Dermis microvascular lymphatic vessel endothelial cell (primary cell): ENCODE data around the gene ZBTB7C. TPM values are rescaled to one million over a fixed set of nuclear protein-coding genes. Genes with fewer than 3 reads are reported as not detected.

Source experiments
- DNase-seq, 2 donors: peaks; one replicate each; pipeline versions ENCODE4 v3.0.0 to v3.0.0-alpha.2; 2010; ENCODE audit warnings: low read depth in 2 of 2
- total RNA-seq: library from RNA; depleted of rRNA; stranded (reverse); fragments of >200 nt; gene quantifications from 2 replicates; pipeline ENCODE4 v1.2.1, GENCODE V29; 2014

The ZBTB7C gene
- total RNA-seq, 1 donor from 2014 or later, result under 0.01 TPM

DNA sequence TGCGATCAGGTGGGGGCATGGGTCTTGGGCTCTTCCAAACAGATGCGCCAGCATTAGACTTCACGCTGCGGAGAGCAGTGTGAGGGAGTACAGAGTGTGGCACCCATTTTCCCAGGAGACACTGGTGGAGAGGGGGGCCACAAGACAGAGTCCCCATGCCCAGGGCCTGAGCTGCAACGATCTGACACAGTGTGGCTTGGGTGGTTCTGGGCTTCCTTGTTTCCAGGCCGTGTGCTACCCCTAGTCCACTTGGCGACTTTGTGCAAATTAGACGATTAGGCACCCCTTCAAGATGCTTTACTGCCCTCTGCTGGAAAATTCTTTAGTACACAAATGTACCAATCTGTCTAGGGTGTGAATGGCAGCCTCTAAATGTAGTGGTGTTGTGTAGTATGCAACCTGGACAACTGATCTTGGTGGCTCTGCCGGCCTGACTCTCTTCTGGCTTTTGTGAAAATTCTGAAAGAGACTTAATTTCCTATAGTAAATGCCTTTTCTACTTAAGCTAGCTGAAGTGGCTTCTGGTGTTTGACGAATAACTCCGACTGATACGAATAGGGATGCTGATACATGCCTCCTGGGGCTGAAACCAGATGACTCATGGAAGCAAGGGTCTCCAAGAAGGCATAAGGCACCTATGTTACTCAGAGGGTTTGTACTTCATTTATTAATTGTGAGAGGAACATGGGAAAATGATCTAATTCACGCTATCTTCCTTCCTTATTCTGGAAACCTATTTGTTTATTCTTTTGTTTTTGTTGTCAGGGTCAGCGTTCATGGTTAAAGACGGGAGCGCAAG is 386.5 kb downstream of the ZBTB7C start:
- DNase-seq, result peak; percentile 60 to 77

- no peak for DNase-seq
Observed at GRCh38 chr18:48022021-48022420, 387.2 kb downstream of the ZBTB7C start.

- DNase-seq, result no peak
Observed at GRCh38 chr18:48021273-48021914, 387.8 kb downstream of the ZBTB7C start.

GRCh38 chr18:48020337-48021250 is 388.6 kb downstream of the ZBTB7C start:
- no peak for DNase-seq

DNA sequence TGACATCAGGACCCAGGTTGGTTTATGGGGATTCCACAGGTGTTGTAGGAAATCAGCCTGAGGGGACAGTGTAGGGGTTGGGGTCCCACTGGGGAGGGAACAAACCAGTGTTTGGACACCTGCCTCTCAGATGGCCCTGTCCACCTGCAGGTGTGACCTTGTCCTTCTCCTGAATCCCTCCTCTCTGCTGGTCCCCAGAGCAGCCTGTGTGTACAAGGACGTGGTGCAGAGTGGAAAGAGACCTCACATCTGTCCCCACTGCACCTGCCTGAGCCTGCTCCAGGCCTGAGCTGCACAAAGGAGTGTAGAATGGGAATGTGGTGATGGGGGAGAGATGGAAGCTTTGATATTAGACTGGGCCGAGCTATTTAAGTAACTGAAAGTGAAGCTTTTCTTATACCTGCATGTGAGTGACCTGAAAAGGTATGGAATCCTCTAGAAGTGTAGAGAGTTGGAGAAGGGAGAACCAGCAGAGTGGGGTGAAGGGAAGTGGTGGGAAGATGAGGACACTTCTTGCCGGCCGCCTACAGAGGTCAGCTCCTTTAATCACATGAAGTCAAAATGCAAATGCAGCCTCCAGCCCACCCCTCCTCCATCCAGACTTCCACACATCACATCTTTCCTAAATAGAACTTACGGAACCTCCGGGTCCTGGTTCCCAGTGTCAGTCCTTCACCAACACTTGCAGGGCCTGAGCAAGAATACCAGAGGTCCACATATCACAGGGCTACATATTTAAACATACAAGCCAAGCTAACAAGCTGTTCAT is 389.4 kb downstream of the ZBTB7C start:
- no peak for DNase-seq

DNA sequence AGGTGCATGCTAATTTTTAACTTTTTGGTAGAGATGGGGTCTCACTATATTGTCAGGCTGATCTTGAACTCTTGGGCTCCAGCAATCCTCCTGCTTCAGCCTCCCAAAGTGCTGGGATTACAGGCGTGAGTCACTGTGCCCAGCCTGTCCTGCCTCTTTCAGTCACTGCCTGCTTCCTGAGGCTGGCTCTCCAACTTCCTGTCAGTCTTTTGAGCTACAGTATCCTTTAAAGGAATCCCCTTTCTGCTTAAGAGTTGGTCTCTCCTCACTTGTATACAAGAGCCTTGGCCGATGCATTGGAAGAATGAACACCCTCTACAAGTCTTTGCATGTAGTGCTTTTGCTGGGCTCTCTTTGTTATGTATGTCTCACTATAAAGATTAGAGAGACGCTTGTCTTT is 390.3 kb downstream of the ZBTB7C start:
- DNase-seq, result no peak

DNA sequence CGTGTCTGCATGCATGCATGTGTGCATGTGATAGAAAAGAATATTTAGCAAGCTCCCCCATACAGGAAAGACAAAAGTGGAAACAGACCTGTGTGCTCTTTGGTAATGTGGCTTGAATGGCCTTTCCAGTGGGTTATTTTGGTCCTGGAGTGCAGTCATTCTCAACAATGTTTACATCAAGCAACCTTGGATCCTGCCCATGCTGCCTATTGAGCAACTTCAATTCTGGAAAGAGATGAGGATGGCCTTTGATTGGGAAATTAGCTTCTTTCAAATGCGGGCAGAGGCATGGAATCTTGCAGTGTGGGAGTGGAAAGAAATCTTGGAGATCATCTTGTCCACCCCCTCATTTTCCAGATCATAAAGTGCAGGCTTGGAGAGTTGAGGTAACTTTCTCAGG is 391.5 kb downstream of the ZBTB7C start:
- no peak for DNase-seq

DNA sequence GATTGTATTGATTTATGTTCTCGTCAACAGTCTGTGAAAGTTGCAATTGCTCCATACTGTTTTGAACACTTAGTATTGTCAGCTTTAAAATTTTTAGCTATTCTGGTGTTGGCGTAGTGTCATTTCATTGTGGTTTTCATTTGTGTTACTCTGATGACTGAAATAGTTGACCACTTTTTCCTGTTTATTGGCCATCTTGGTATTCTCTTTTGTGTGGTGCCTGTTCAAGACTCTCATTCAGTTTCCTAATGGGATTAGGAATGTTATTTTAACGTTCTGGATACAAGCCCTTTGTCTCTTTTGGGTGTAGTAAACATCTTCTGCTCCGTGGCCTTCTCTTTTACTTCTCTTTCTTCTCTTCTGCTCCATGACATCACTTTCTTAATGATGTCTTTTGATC is 396.0 kb downstream of the ZBTB7C start:
- no peak for DNase-seq

- DNase-seq, result no peak
Observed at GRCh38 chr18:48011926-48012465, 397.2 kb downstream of the ZBTB7C start.

GRCh38 chr18:48010264-48010663 is 398.9 kb downstream of the ZBTB7C start:
- DNase-seq, result no peak

GRCh38 chr18:48009116-48009745 is 400.0 kb downstream of the ZBTB7C start:
- DNase-seq, result no peak

- peak in 1 of 2 donors; percentile 65 for DNase-seq
Observed at GRCh38 chr18:48007955-48008701, 401.1 kb downstream of the ZBTB7C start.

DNA sequence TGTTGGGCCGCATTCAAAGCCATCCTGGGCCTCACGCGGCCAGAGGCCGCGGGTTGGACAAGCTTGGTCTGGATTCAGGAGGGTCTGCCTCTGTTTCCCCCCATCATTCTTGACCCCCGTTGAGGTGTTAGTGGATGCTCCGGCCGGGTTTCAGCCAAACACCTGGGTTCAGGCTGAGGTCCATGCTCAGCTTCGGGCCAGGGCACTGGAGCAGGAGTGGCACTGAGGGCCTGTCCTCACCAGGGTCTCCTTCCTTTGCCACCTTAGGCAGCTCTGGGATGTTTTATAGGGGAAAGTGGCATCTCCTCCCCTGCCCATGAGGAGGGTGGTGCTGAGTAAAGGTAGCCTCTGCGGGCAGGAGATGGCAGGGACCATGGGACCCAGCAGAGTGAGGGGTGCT is 401.8 kb downstream of the ZBTB7C start:
- no peak for DNase-seq

GRCh38 chr18:48006415-48007175 is 402.6 kb downstream of the ZBTB7C start:
- DNase-seq, result no peak

- no peak for DNase-seq
Observed at GRCh38 chr18:48004577-48004976, 404.6 kb downstream of the ZBTB7C start.

DNA sequence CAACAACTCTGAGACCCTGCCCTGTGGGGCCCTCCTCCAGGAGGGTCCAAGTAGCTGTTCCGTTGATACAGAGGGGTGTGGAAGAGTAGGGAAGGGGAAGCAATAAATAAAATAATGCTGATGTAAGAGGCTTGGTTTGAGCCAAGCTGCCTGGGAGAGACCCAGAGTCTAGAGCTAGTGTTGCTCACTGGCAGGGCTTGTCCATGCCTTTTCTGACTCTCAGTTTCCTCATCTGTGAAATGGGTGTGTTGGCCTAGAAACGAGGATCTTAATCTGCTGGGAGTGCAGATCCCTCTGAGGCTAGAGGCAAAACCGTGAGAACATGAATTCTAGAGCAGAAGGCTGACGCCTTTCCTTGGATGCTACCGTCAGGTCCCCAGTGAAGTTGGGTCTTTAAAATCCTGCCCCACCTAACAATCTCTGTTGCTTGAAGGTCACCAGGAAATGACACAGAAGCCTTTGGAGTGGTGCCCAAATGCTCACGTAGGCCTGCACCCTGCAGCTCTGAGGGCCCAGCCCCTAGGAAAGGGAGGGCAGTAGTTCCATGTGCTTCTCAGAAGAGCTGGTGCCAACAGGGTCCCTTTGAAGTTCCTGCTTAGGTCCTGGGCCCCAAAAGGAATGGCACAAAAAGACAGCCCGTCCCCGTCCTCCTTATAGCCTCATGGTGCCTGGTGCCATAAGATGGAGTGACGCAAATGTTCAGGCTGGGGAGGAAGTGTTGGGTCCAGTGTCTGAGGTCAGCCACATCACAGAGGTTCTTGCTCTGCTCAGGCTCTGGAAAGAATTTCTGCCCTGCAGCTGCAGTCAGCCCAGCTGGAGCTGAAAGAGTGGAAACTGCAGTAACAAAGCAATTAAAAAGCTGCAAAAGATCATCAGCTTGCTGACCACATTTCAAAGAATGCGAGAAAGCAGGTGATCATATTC is 405.5 kb downstream of the ZBTB7C start:
- DNase-seq, result peak in 1 of 2 donors; percentile 60

- peak; percentile 65 to 79 for DNase-seq
Observed at GRCh38 chr18:48002933-48003365, 406.2 kb downstream of the ZBTB7C start.

DNA sequence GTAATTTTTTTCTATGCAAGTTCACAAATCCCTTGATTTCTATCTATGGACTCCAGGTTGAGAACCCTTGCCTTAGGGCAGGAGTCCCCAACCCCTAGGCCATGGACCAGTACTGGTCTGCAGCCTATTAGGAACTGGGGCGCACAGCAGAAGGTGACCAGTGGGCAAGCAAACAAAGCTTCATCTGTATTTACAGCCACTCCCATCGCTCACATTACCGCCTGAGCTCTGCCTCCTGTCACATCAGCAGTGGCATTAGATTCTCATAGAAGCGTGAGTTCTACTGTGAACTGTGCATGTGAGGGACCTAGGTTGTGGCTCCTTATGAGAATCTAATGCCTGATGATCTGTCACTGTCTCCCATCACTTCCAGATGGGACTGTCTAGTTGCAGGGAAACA is 408.5 kb downstream of the ZBTB7C start:
- DNase-seq, result no peak
